HPDE6-E6E7 (cell line): ENCODE data around the gene CFAP410.

Source experiments
- DNase-seq: peaks from one replicate; pipeline ENCODE4 v3.0.0; 2011; ENCODE audit warnings: missing footprints; ENCODE audit errors: extremely low spot score

Gene CFAP410

GRCh38 chr21:44299085-44299457, 40.1 kb downstream of the CFAP410 start:
- DNase-seq: no peak

- DNase-seq: no peak
Measured at GRCh38 chr21:44298301-44298700, 40.9 kb downstream of the CFAP410 start.

- peak; percentile 86 for DNase-seq
Measured at GRCh38 chr21:44297525-44298290, 41.5 kb downstream of the CFAP410 start.

GRCh38 chr21:44296916-44297315, 42.3 kb downstream of the CFAP410 start:
- DNase-seq: no peak

- DNase-seq: no peak
Measured at GRCh38 chr21:44296103-44296519, 43.1 kb downstream of the CFAP410 start.

GRCh38 chr21:44295646-44296045, 43.5 kb downstream of the CFAP410 start:
- DNase-seq: no peak

GRCh38 chr21:44295163-44295573, 44.0 kb downstream of the CFAP410 start:
- DNase-seq: no peak

- DNase-seq: no peak
Measured at GRCh38 chr21:44294391-44295162, 44.6 kb downstream of the CFAP410 start.

GRCh38 chr21:44293551-44294231, 45.5 kb downstream of the CFAP410 start:
- DNase-seq: no peak

GRCh38 chr21:44292812-44293195, 46.4 kb downstream of the CFAP410 start:
- DNase-seq: no peak

GRCh38 chr21:44291936-44292811, 47.0 kb downstream of the CFAP410 start:
- DNase-seq: no peak

GRCh38 chr21:44291078-44291935, 47.9 kb downstream of the CFAP410 start:
- DNase-seq: no peak

- no peak for DNase-seq
Measured at GRCh38 chr21:44290327-44291077, 48.7 kb downstream of the CFAP410 start.

- DNase-seq: no peak
Measured at GRCh38 chr21:44289381-44290010, 49.7 kb downstream of the CFAP410 start.

- DNase-seq: no peak
Measured at GRCh38 chr21:44288251-44289110, 50.7 kb downstream of the CFAP410 start.

GRCh38 chr21:44286716-44287632, 52.2 kb downstream of the CFAP410 start:
- DNase-seq: no peak

GRCh38 chr21:44286086-44286715, 53.0 kb downstream of the CFAP410 start:
- DNase-seq: no peak
